HCT116 (cell line): ENCODE results near the gene SLC38A2. TPM values are rescaled to one million over a fixed set of nuclear protein-coding genes. Genes with fewer than 3 reads are reported as not detected.

Source experiments
- CEBPB ChIP-seq: IDR thresholded peaks from 2 replicates; pipeline ENCODE4 v1.6.1; 2012; ENCODE audit warnings: low read depth
- EGR1 ChIP-seq: IDR thresholded peaks from 2 replicates; pipeline ENCODE4 v1.6.1; 2012; ENCODE audit warnings: low read depth
- EZH2 ChIP-seq: fragments of 200-600 bp; sonication (generic); IDR thresholded peaks from 2 replicates; pipeline ENCODE4 v1.6.1; 2017; ENCODE audit warnings: antibody characterized with exemption, mixed run types
- EZH2phosphoT487 ChIP-seq: fragments of 200-600 bp; IDR thresholded peaks from 2 replicates; pipeline ENCODE4 v1.6.1; 2018; ENCODE audit warnings: antibody characterized with exemption, borderline replicate concordance
- FOSL1 ChIP-seq: IDR thresholded peaks from 2 replicates; pipeline ENCODE4 v1.6.1; 2012; ENCODE audit warnings: low read depth
- SP1 ChIP-seq: IDR thresholded peaks from 2 replicates; pipeline ENCODE4 v1.6.1; 2012; ENCODE audit warnings: low read depth
- ZBTB33 ChIP-seq: IDR thresholded peaks from 2 replicates; pipeline ENCODE4 v1.6.1; 2011; ENCODE audit warnings: mild to moderate bottlenecking, low read length, moderate library complexity; ENCODE audit not compliant: insufficient replicate concordance; ENCODE audit errors: extremely low read depth
- total RNA-seq: library from RNA; stranded (reverse); gene quantifications from one replicate; pipeline ENCODE4 v1.2.1, GENCODE V29; 2021; ENCODE audit not compliant: unreplicated experiment
- TF ChIP-seq, protein P1 (sequence below): IDR thresholded peaks from 2 replicates; pipeline ENCODE4 v1.6.1; 2012; ENCODE audit warnings: low read depth
- TF ChIP-seq, protein P2 (sequence below): IDR thresholded peaks from 2 replicates; pipeline ENCODE4 v1.6.1; 2012

The SLC38A2 gene
- total RNA-seq, 1 experiment from 2014 or later: 1,049 TPM

GRCh38 chr12:46373301-46374296 is 1.0 kb upstream of the SLC38A2 start (continued):
- TF ChIP-seq, protein P1, sequence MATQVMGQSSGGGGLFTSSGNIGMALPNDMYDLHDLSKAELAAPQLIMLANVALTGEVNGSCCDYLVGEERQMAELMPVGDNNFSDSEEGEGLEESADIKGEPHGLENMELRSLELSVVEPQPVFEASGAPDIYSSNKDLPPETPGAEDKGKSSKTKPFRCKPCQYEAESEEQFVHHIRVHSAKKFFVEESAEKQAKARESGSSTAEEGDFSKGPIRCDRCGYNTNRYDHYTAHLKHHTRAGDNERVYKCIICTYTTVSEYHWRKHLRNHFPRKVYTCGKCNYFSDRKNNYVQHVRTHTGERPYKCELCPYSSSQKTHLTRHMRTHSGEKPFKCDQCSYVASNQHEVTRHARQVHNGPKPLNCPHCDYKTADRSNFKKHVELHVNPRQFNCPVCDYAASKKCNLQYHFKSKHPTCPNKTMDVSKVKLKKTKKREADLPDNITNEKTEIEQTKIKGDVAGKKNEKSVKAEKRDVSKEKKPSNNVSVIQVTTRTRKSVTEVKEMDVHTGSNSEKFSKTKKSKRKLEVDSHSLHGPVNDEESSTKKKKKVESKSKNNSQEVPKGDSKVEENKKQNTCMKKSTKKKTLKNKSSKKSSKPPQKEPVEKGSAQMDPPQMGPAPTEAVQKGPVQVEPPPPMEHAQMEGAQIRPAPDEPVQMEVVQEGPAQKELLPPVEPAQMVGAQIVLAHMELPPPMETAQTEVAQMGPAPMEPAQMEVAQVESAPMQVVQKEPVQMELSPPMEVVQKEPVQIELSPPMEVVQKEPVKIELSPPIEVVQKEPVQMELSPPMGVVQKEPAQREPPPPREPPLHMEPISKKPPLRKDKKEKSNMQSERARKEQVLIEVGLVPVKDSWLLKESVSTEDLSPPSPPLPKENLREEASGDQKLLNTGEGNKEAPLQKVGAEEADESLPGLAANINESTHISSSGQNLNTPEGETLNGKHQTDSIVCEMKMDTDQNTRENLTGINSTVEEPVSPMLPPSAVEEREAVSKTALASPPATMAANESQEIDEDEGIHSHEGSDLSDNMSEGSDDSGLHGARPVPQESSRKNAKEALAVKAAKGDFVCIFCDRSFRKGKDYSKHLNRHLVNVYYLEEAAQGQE: no peak
- TF ChIP-seq SP1 (no peak), EZH2phosphoT487 (no peak), CEBPB (no peak), EGR1 (no peak), EZH2 (no peak), ZBTB33 (no peak), FOSL1 (no peak)
- TF ChIP-seq, protein P2, sequence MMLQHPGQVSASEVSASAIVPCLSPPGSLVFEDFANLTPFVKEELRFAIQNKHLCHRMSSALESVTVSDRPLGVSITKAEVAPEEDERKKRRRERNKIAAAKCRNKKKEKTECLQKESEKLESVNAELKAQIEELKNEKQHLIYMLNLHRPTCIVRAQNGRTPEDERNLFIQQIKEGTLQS: no peak
